ENCODE results near the gene NXPH1. TPM values are rescaled to one million over a fixed set of nuclear protein-coding genes. Genes with fewer than 3 reads are reported as not detected.

Gene NXPH1
- total RNA-seq, 1 donor from 2014 or later = 0.95 TPM

GRCh38 chr7:8435590-8436545, 2.5 kb downstream of the NXPH1 start:
- DNase-seq (ENCODE audit: low spot score) = no peak

- peak; percentile 41 for DNase-seq (ENCODE audit: low spot score)
Measured at GRCh38 chr7:8436965-8437364, 3.6 kb downstream of the NXPH1 start.

GRCh38 chr7:8437606-8438005, 4.2 kb downstream of the NXPH1 start:
- DNase-seq (ENCODE audit: low spot score) = no peak

GRCh38 chr7:8440670-8441069, 7.3 kb downstream of the NXPH1 start:
- DNase-seq (ENCODE audit: low spot score) = no peak

- DNase-seq (ENCODE audit: low spot score) = no peak
Measured at GRCh38 chr7:8441106-8441965, 7.9 kb downstream of the NXPH1 start.

GRCh38 chr7:8442051-8442813, 8.8 kb downstream of the NXPH1 start:
- no peak for DNase-seq (ENCODE audit: low spot score)

- DNase-seq (ENCODE audit: low spot score) = peak; percentile 75
Measured at GRCh38 chr7:8442814-8443304, 9.4 kb downstream of the NXPH1 start.

GRCh38 chr7:8443576-8444467, 10.4 kb downstream of the NXPH1 start:
- DNase-seq (ENCODE audit: low spot score) = peak; percentile 46

- DNase-seq (ENCODE audit: low spot score) = no peak
Measured at GRCh38 chr7:8444468-8444769, 11.0 kb downstream of the NXPH1 start.

- DNase-seq (ENCODE audit: low spot score) = no peak
Measured at GRCh38 chr7:8453535-8453934, 20.1 kb downstream of the NXPH1 start.

GRCh38 chr7:8455426-8455825, 22.0 kb downstream of the NXPH1 start:
- no peak for DNase-seq (ENCODE audit: low spot score)

GRCh38 chr7:8462309-8462708, 28.9 kb downstream of the NXPH1 start:
- DNase-seq (ENCODE audit: low spot score) = no peak

GRCh38 chr7:8465338-8465737, 31.9 kb downstream of the NXPH1 start:
- DNase-seq (ENCODE audit: low spot score) = no peak

GRCh38 chr7:8480527-8480926, 47.1 kb downstream of the NXPH1 start:
- no peak for DNase-seq (ENCODE audit: low spot score)

GRCh38 chr7:8481096-8481495, 47.7 kb downstream of the NXPH1 start:
- no peak for DNase-seq (ENCODE audit: low spot score)

GRCh38 chr7:8481752-8482446, 48.5 kb downstream of the NXPH1 start:
- DNase-seq (ENCODE audit: low spot score) = no peak

- DNase-seq (ENCODE audit: low spot score) = no peak
Measured at GRCh38 chr7:8490391-8491045, 57.1 kb downstream of the NXPH1 start.

- DNase-seq (ENCODE audit: low spot score) = no peak
Measured at GRCh38 chr7:8491106-8491505, 57.7 kb downstream of the NXPH1 start.

Data from mucosa of gallbladder (tissue), 1 donor.